NB4 (cell line): Measurements from ENCODE around the gene ALMS1.
A peak's percentile ranks its signal among the peaks of the same experiment; 100 is the strongest.
"Not testable (repeated sequence)": the region's sequence is repeated elsewhere in the genome, so short reads cannot be mapped to it uniquely, and the experiment has no call there.

Experiments
- DNase-seq: peaks from one replicate; pipeline ENCODE4 v3.0.0; 2010; ENCODE audit warnings: low read depth
- H3K4me3 ChIP-seq: one replicate; pipeline ENCODE4 v1.5.1; 2011; ENCODE audit warnings: mild to moderate bottlenecking, low read depth, low read length, moderate library complexity
- MYC ChIP-seq: IDR thresholded peaks from 2 replicates; pipeline ENCODE4 v1.6.1; 2011; ENCODE audit warnings: low read depth, low read length
- POLR2A ChIP-seq: IDR thresholded peaks from 2 replicates; pipeline ENCODE4 v1.6.1; 2011; ENCODE audit warnings: mild to moderate bottlenecking; ENCODE audit not compliant: insufficient read length; ENCODE audit errors: extremely low read depth
- TF ChIP-seq, protein P1 (sequence below): IDR thresholded peaks from 2 replicates; pipeline ENCODE4 v1.6.1; 2011; ENCODE audit warnings: low read depth, low read length
- TF ChIP-seq, protein P2 (sequence below): IDR thresholded peaks from one replicate; pipeline ENCODE4 v1.5.1; 2012; ENCODE audit warnings: low read depth, low read length

Gene ALMS1

DNA sequence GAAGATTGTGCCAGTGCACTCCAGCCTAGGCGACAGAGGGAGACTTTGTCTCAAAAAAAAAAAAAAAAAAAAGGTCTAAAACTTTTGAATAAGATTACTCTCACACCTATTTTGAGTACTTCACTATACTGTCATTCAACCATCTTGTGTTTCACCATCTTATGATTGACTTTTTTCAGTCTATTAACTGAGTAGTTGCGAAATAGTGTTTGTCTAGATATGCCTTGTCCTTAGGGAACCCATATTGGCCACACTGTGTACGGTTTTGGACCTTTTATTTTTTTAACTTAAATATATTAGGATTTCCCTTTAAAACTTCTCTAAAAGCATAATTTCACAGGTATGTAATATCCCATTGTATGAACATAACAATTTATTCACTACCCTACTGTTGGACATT, 72.3 kb downstream of the ALMS1 start:
- TF ChIP-seq, protein P1, sequence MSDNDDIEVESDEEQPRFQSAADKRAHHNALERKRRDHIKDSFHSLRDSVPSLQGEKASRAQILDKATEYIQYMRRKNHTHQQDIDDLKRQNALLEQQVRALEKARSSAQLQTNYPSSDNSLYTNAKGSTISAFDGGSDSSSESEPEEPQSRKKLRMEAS: no peak
- no peak for TF ChIP-seq MYC
- TF ChIP-seq, protein P2, sequence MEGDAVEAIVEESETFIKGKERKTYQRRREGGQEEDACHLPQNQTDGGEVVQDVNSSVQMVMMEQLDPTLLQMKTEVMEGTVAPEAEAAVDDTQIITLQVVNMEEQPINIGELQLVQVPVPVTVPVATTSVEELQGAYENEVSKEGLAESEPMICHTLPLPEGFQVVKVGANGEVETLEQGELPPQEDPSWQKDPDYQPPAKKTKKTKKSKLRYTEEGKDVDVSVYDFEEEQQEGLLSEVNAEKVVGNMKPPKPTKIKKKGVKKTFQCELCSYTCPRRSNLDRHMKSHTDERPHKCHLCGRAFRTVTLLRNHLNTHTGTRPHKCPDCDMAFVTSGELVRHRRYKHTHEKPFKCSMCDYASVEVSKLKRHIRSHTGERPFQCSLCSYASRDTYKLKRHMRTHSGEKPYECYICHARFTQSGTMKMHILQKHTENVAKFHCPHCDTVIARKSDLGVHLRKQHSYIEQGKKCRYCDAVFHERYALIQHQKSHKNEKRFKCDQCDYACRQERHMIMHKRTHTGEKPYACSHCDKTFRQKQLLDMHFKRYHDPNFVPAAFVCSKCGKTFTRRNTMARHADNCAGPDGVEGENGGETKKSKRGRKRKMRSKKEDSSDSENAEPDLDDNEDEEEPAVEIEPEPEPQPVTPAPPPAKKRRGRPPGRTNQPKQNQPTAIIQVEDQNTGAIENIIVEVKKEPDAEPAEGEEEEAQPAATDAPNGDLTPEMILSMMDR: no peak
- TF ChIP-seq POLR2A: no peak
- no peak for DNase-seq
- H3K4me3 ChIP-seq: no peak overlapping the region

DNA sequence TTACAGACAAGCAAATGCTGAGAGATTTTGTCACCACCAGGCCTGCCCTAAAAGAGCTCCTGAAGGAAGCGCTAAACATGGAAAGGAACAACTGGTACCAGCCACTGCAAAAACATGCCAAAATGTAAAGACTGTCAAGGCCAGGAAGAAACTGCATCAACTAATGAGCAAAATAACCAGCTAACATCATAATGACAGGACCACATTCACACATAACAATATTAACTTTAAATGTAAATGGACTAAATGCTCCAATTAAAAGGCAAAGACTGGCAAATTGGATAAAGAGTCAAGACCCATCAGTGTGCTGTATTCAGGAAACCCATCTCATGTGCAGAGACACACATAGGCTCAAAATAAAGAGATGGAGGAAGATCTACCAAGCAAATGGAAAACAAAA, 76.8 kb downstream of the ALMS1 start:
- not testable (repeated sequence) for H3K4me3 ChIP-seq, DNase-seq

DNA sequence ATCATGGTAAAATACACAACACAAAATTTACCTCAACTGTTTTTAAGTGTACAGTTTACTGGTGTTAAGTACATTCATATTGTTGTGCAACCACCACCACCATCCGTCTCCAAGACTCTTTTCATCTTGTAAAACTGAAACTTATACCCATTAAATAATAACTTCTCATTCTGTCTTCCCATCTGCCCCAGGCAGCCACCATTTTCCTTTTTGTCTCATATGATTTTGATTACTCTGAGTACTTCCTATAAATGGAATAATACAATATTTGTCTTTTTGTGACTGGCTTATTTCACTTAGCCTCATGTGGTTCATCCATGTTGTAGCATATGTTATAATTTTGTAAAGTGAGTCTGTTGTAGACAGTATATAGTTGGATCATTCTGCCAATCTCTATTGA, 82.7 kb downstream of the ALMS1 start:
- TF ChIP-seq MYC (no peak), POLR2A (no peak)
- TF ChIP-seq, protein P2: no peak
- TF ChIP-seq, protein P1: no peak
- no peak overlapping the region for H3K4me3 ChIP-seq
- no peak for DNase-seq

DNA sequence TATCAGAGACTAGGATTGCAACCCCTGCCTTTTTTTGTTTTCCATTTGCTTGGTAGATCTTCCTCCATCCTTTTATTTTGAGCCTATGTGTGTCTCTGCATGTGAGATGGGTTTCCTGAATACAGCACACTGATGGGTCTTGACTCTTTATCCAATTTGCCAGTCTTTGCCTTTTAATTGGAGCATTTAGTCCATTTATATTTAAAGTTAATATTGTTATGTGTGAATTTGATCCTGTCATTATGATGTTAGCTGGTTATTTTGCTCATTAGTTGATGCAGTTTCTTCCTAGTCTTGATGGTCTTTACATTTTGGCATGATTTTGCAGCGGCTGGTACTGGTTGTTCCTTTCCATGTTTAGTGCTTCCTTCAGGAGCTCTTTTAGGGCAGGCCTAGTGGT, 98.2 kb downstream of the ALMS1 start:
- not testable (repeated sequence) for H3K4me3 ChIP-seq, DNase-seq

DNA sequence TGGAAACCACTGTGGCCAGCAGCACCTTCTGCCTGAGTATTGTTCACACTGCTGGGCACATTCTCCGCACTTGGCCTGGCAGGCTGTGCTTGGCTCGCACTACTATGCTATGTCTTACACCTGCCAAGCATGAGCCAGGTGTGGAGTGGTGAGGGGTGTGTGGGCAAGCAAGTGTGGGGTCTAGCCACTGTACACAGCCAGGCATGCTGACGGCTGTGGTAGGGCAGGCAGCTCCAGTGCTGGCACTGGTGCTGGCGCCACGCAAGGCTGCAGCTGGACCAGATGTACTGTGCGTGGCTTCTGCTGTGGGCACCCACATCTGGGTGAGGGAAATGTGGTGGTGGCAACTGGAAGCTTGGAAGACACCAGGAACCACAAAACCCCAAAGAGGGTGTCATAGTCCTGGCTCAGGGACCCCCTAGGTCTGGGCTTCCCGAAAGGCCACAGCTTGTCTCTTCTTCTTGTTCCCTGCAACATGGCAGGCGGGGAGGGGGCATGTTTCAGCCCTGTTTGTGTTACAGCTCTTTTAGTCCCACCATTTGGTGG, 101.5 kb downstream of the ALMS1 start:
- TF ChIP-seq MYC (no peak), POLR2A (no peak)
- TF ChIP-seq, protein P2: no peak
- DNase-seq: no peak
- H3K4me3 ChIP-seq: no peak overlapping the region

DNA sequence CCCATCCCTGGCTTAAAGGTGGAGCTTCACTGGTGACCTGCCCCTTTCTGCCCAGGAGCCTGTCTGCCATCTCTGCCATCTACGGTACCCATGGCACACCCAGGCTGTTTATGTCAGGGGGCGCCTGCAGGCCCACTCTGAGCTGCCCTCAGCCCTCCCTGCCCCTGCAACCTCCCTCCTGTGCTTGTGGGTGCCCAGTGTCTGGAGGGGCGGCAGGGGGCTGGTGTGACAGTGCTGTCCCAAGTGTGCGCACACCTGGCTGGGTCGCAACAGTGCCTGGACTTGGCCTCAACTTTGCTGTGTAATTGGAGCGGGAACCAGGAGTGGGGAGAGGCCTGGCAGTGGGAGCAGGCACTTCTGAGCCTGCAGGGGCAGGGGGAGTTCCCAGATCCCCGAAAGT, 102.4 kb downstream of the ALMS1 start:
- H3K4me3 ChIP-seq: no peak overlapping the region
- no peak for TF ChIP-seq POLR2A
- no peak for TF ChIP-seq MYC
- TF ChIP-seq, protein P2: no peak
- TF ChIP-seq, protein P1: no peak
- no peak for DNase-seq

DNA sequence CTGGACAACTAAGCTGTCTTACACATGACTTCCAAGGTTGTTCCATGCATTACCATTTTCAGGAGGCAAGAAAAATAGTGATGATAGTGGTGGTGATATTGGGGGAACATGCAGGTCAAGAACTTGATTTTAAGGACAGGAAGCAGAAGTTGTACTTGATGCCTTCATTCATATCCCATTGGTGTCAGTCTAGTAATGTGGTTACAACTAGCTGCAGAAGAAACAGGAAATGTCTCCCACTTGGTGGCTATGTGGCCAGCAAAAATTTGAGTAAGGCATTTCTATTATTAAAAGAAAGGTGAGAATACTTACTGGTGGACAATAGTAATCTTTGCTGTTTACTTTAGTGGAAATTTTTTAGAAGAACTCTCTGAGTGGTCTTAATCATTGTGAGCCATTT, 103.4 kb downstream of the ALMS1 start:
- TF ChIP-seq MYC (no peak), POLR2A (no peak)
- TF ChIP-seq, protein P1: no peak
- TF ChIP-seq, protein P2: no peak
- DNase-seq: peak; percentile 70
- no peak overlapping the region for H3K4me3 ChIP-seq
